GM18873 (cell line): Measurements from ENCODE around the gene THPO.

Experiments used
- ATAC-seq: cut with Tn5 transposase; IDR thresholded peaks from one replicate; pipeline ENCODE4 v1.9.1; 2021; ENCODE audit warnings: mild to moderate bottlenecking, moderate library complexity, moderate number of reproducible peaks; ENCODE audit not compliant: unreplicated experiment, low FRiP score

Gene THPO

GRCh38 chr3:184377882-184378445 is at the start of gene THPO:
Gene THPO, minus strand, starts transcription at chr3:184378207. Its CDS starts 1,948 bp downstream, at chr3:184376259.
- no peak for ATAC-seq

- no peak for ATAC-seq
Measured at GRCh38 chr3:184426691-184427141, 48.7 kb upstream of the THPO start.

GRCh38 chr3:184423561-184423960 is 45.6 kb upstream of the THPO start:
- no peak for ATAC-seq

- ATAC-seq = no peak
Measured at GRCh38 chr3:184419171-184419570, 41.2 kb upstream of the THPO start.

- peak; percentile 75 for ATAC-seq
Measured at GRCh38 chr3:184417619-184418327, 39.8 kb upstream of the THPO start.

GRCh38 chr3:184415203-184415490 is 37.1 kb upstream of the THPO start:
- no peak for ATAC-seq

- no peak for ATAC-seq
Measured at GRCh38 chr3:184414418-184415202, 36.6 kb upstream of the THPO start.

- ATAC-seq = no peak
Measured at GRCh38 chr3:184409946-184410500, 32.0 kb upstream of the THPO start.

- ATAC-seq = no peak
Measured at GRCh38 chr3:184409331-184409926, 31.4 kb upstream of the THPO start.

GRCh38 chr3:184405075-184406030 is 27.3 kb upstream of the THPO start:
- no peak for ATAC-seq

- no peak for ATAC-seq
Measured at GRCh38 chr3:184399410-184399809, 21.4 kb upstream of the THPO start.

- no peak for ATAC-seq
Measured at GRCh38 chr3:184395320-184395660, 17.3 kb upstream of the THPO start.

- ATAC-seq = no peak
Measured at GRCh38 chr3:184391266-184391665, 13.3 kb upstream of the THPO start.

- ATAC-seq = no peak
Measured at GRCh38 chr3:184389935-184390528, 12.0 kb upstream of the THPO start.

GRCh38 chr3:184389384-184389783 is 11.4 kb upstream of the THPO start:
- no peak for ATAC-seq

- ATAC-seq = no peak
Measured at GRCh38 chr3:184388936-184389230, 10.9 kb upstream of the THPO start.

- no peak for ATAC-seq
Measured at GRCh38 chr3:184388164-184388935, 10.3 kb upstream of the THPO start.

GRCh38 chr3:184387174-184387714 is 9.2 kb upstream of the THPO start:
- no peak for ATAC-seq
